ENCODE measurements around the gene MSLN.
"Not testable (repeated sequence)": the region's sequence is repeated elsewhere in the genome, so short reads cannot be mapped to it uniquely, and the experiment has no call there.

- not testable (repeated sequence) for TF ChIP-seq EZH2 (IDR thresholded peaks at IDR 0.05; ENCODE audit: borderline replicate concordance, low read length)
- TF ChIP-seq, protein P1, sequence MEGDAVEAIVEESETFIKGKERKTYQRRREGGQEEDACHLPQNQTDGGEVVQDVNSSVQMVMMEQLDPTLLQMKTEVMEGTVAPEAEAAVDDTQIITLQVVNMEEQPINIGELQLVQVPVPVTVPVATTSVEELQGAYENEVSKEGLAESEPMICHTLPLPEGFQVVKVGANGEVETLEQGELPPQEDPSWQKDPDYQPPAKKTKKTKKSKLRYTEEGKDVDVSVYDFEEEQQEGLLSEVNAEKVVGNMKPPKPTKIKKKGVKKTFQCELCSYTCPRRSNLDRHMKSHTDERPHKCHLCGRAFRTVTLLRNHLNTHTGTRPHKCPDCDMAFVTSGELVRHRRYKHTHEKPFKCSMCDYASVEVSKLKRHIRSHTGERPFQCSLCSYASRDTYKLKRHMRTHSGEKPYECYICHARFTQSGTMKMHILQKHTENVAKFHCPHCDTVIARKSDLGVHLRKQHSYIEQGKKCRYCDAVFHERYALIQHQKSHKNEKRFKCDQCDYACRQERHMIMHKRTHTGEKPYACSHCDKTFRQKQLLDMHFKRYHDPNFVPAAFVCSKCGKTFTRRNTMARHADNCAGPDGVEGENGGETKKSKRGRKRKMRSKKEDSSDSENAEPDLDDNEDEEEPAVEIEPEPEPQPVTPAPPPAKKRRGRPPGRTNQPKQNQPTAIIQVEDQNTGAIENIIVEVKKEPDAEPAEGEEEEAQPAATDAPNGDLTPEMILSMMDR (IDR thresholded peaks at IDR 0.05; ENCODE audit: low read length): peak; percentile 35
These were observed 47.7 kb upstream of the MSLN start for GRCh38 chr16:712740-713250.

Measured in OCI-LY1 (cell line).